MCF 10A (cell line): ENCODE measurements around the gene SARDH. TPM values are rescaled to one million over a fixed set of nuclear protein-coding genes. Genes with fewer than 3 reads are reported as not detected.

Source experiments
- BruUV-seq: library from RNA; stranded (reverse); fragments of 400-500 nt; replicated peaks from 2 replicates; lab custom pipeline; 2021; lab: Mats Ljungman, UMichigan
- CTCF ChIA-PET: fragments of 300-600 bp; sonication (Branson Sonifier 250); formaldehyde crosslinking; extraction: SDS; loops from one replicate; lab custom pipeline; 2021; ENCODE audit warnings: antibody characterized with exemption, inconsistent platforms; lab: Yijun Ruan, JAX
- POLR2A ChIA-PET: fragments of 300-600, 350-650 bp; sonication (Branson Sonifier 250); formaldehyde crosslinking; extraction: SDS; loops from one replicate; lab custom pipeline; 2020; ENCODE audit warnings: antibody characterized with exemption, inconsistent platforms; lab: Yijun Ruan, JAX
- DNase-seq: peaks from one replicate; pipeline ENCODE4 v3.0.0-alpha.2; 2018; ENCODE audit not compliant: unreplicated experiment
- H3K27ac Mint-ChIP-seq: one replicate; pipeline ENCODE4 v1.8.0; 2022; ENCODE audit warnings: mild to moderate bottlenecking, low read depth, mixed read lengths; ENCODE audit not compliant: unreplicated experiment
- H3K27me3 Mint-ChIP-seq: one replicate; pipeline ENCODE4 v1.8.0; 2022; ENCODE audit warnings: mixed read lengths; ENCODE audit not compliant: insufficient read depth, unreplicated experiment
- H3K36me3 Mint-ChIP-seq: one replicate; pipeline ENCODE4 v1.8.0; 2022; ENCODE audit warnings: mild to moderate bottlenecking, moderate library complexity, mixed read lengths; ENCODE audit not compliant: insufficient read depth, unreplicated experiment
- H3K4me1 Mint-ChIP-seq: one replicate; pipeline ENCODE4 v1.8.0; 2022; ENCODE audit warnings: mixed read lengths; ENCODE audit not compliant: insufficient read depth, unreplicated experiment
- H3K4me3 Mint-ChIP-seq: one replicate; pipeline ENCODE4 v1.8.0; 2022; ENCODE audit warnings: mild to moderate bottlenecking, moderate library complexity, mixed read lengths; ENCODE audit not compliant: unreplicated experiment
- H3K9me3 Mint-ChIP-seq: one replicate; pipeline ENCODE4 v1.8.0; 2022; ENCODE audit warnings: mixed read lengths; ENCODE audit not compliant: unreplicated experiment
- intact Hi-C: fragments of 100-400 bp; cut with micrococcal nuclease; formaldehyde crosslinking; loops from 2 replicates; pipeline ENCODE4 v1.14.1; 2022
- total RNA-seq: library from RNA; stranded (reverse); gene quantifications from 2 replicates; pipeline ENCODE4 v1.2.3, GENCODE V29; 2022
- TF ChIP-seq, protein P1 (sequence below): fragments of 200-600 bp; IDR thresholded peaks from one replicate; pipeline ENCODE4 v1.8.0; 2022; ENCODE audit warnings: antibody characterized with exemption, mild to moderate bottlenecking; ENCODE audit not compliant: unreplicated experiment

SARDH gene
- total RNA-seq, 1 experiment from 2014 or later: not detected

DNA sequence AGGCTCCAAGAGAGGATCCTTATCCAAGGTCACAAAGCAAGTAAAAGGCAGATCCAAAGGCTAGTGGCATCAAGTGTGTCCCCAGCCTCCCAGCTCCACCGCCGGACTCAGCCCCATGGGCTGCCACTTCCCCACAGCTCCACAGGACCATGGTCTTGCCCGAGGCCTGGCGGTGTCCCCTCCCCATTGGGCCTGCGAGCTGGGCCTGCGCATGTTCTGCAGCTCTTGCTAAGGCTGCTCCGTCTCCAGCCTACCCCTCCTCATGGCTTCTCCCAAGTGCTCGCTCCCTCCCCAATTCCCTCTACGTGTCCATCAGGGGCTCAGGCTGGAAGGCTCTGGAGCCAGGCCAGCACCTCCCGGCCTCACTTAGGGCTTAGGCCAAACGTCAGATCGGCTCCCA, 72.6 kb downstream of the SARDH start:
- Mint-ChIP-seq H3K27ac (no peak overlapping the region), H3K4me3 (no peak overlapping the region), H3K27me3 (peaks cover 21% of the 10 kb centered on the region), H3K36me3 (no peaks in the 10 kb centered on the region), H3K9me3 (no peaks in the 10 kb centered on the region), H3K4me1 (no peaks in the 10 kb centered on the region)
- intact Hi-C loops: no loop called here
- CTCF ChIA-PET: interaction anchor here (0.6 kb wide), 1 partner anchor 337 kb away, joined by 5 read pairs; no protein-coding TSS in a partner anchor
- DNase-seq: no peak
- no TSS peak for BruUV-seq
- POLR2A ChIA-PET: no interaction called here
- TF ChIP-seq, protein P1, sequence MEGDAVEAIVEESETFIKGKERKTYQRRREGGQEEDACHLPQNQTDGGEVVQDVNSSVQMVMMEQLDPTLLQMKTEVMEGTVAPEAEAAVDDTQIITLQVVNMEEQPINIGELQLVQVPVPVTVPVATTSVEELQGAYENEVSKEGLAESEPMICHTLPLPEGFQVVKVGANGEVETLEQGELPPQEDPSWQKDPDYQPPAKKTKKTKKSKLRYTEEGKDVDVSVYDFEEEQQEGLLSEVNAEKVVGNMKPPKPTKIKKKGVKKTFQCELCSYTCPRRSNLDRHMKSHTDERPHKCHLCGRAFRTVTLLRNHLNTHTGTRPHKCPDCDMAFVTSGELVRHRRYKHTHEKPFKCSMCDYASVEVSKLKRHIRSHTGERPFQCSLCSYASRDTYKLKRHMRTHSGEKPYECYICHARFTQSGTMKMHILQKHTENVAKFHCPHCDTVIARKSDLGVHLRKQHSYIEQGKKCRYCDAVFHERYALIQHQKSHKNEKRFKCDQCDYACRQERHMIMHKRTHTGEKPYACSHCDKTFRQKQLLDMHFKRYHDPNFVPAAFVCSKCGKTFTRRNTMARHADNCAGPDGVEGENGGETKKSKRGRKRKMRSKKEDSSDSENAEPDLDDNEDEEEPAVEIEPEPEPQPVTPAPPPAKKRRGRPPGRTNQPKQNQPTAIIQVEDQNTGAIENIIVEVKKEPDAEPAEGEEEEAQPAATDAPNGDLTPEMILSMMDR: no peak

DNA sequence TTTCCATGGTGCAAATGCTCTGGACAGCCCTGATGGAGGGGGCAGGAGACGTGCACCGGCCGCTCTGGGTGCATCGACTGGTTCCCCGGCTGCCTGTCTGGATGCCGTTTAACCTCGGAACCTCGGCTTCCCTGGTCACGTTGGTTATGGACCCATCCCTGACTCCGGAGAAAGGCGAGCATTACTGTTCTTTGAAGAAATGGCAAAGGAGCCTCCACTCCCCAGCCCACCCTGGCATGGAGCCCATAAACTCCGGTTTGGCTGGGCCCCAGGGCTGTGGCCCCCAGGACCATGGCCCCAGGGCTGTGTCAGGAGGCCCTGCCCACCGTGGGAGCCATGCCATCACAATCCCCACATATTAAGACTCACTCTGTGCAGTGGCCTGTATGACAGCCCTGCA, 73.1 kb downstream of the SARDH start:
- intact Hi-C loops: no loop called here
- no peaks in the 10 kb centered on the region for H3K36me3 Mint-ChIP-seq
- H3K4me3 Mint-ChIP-seq: no peak overlapping the region
- H3K9me3 Mint-ChIP-seq: no peaks in the 10 kb centered on the region
- no peaks in the 10 kb centered on the region for H3K4me1 Mint-ChIP-seq
- DNase-seq: no peak
- TF ChIP-seq, protein P1: no peak
- POLR2A ChIA-PET: interaction anchor here (0.6 kb wide), 1 partner anchor 123 kb away, joined by 3 read pairs; no protein-coding TSS in a partner anchor
- no TSS peak for BruUV-seq
- no peak overlapping the region for H3K27ac Mint-ChIP-seq
- CTCF ChIA-PET: no interaction called here
- peaks cover 23% of the 10 kb centered on the region for H3K27me3 Mint-ChIP-seq

DNA sequence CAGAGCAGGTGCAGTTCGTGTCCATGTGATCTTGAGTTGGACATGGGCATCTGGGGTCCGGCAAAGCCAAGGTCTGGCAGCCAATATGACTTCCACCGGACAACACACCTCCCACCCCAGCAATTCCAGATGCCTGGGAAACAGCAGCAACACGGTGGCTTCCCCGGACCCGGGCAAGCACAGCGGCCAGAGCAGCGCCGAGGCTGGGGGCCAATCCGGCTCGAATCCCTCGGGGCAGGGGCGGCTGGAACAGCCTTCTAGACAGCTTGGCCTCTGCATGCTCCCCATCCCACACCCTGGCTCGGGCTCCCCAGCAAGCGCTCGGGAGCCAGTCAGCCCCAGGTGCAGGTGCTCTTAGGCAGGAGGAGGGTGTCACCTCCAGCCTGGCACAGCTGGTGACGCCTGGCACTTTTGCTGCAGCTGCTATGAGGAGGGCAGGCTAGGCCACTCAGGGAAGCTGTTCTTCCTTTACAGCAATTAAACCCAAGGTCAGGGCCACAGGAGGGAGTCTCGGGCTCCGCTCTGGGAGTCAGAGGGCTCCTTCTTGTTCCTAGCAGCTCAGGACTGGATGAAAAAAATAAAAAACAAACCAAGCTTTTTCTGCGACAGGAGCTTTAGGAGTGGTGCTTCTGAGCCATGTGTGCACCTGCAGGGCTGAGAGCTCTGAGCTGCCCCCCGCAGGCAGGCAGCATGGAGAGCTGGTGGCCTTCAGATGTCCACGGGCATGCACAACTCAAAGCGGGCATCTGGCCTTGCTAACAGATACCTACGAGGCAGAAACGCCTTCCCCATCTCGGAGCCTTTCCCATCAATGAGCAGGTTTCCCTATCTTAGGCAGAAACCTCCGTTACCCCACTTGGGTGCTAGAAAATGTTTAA, 73.7 kb downstream of the SARDH start:
- POLR2A ChIA-PET: interaction anchor here (0.6 kb wide), 1 partner anchor 122 kb away, joined by 3 read pairs; no protein-coding TSS in a partner anchor
- TF ChIP-seq, protein P1: no peak
- CTCF ChIA-PET: no interaction called here
- BruUV-seq: no TSS peak
- Mint-ChIP-seq H3K4me3 (no peak overlapping the region), H3K36me3 (no peaks in the 10 kb centered on the region), H3K9me3 (no peaks in the 10 kb centered on the region), H3K4me1 (no peaks in the 10 kb centered on the region), H3K27me3 (peaks cover 30% of the 10 kb centered on the region), H3K27ac (no peak overlapping the region)
- intact Hi-C loops: no loop called here
- no peak for DNase-seq

DNA sequence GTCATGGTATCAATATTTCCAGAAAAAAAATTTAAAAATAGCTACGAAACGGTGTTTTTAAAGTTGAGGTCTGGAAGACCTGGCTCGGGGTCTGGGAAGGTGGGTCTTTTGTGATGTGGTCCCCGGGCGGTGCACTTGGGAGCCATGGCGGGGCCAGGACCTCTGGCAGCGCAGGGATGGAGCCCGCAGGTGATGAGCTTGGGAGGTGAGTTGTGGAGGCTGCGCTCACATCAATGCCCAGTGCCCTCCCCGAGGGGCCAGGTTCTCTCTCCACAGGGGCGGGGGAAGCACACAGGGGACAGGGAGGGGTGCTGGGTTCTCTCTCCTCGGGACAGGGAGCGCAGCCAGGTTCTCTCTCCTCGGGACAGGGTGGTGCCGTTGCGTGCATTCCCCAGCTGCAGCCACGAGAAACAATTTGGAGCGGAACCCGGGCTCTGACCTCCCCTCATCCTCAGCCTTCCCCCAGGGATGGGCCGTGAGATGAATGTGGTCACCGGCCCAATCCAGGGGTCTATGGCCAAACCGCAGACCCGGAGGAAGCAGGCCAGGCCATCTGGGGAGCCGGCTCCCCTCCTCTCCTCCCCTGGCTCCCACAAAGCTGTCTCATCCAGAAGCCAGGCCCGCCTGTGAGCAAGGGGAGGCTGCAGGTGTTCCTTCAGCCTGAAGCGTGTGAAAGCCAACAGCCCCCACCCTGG, 76.2 kb downstream of the SARDH start:
- CTCF ChIA-PET: no interaction called here
- H3K4me3 Mint-ChIP-seq: no peak overlapping the region
- peaks cover 13% of the 10 kb centered on the region for H3K4me1 Mint-ChIP-seq
- H3K36me3 Mint-ChIP-seq: no peaks in the 10 kb centered on the region
- POLR2A ChIA-PET: no interaction called here
- TF ChIP-seq, protein P1: no peak
- DNase-seq: no peak
- H3K27me3 Mint-ChIP-seq: peaks cover 54% of the 10 kb centered on the region
- intact Hi-C loops: no loop called here
- no peaks in the 10 kb centered on the region for H3K9me3 Mint-ChIP-seq
- no TSS peak for BruUV-seq
- H3K27ac Mint-ChIP-seq: no peak overlapping the region
